WTC11 (cell line): Measurements from ENCODE around the gene OR8J1. TPM values are rescaled to one million over a fixed set of nuclear protein-coding genes. Genes with fewer than 3 reads are reported as not detected.
"Not testable (repeated sequence)": the region's sequence is repeated elsewhere in the genome, so short reads cannot be mapped to it uniquely, and the experiment has no call there.

Experiments used
- ATAC-seq: fragments of 200-7000 bp; cut with Tn5 transposase; 2 replicates; pipeline ENCODE4 v1.10.0; 2021; ENCODE audit warnings: mild to moderate bottlenecking, moderate library complexity
- CTCF ChIA-PET: fragments of 300-600 bp; sonication (Branson Sonifier 250); formaldehyde crosslinking; loops from one replicate; lab custom pipeline; 2021; ENCODE audit warnings: antibody characterized with exemption; lab: Charles Lee
- POLR2A ChIA-PET: fragments of 350-600 bp; sonication (Branson Sonifier 250); formaldehyde crosslinking; loops from one replicate; lab custom pipeline; 2021; ENCODE audit warnings: antibody characterized with exemption; lab: Charles Lee
- DNase-seq: peaks from one replicate; pipeline ENCODE4 v3.0.0; 2021; ENCODE audit warnings: low spot score
- H3K27ac Mint-ChIP-seq: 2 replicates; pipeline ENCODE4 v1.8.0; 2021; ENCODE audit warnings: mixed read lengths
- H3K27me3 Mint-ChIP-seq: 2 replicates; pipeline ENCODE4 v1.8.0; 2021; ENCODE audit warnings: low read depth, mild to moderate bottlenecking, moderate library complexity, mixed read lengths
- H3K36me3 Mint-ChIP-seq: 2 replicates; pipeline ENCODE4 v1.8.0; 2021; ENCODE audit warnings: mixed read lengths
- H3K4me1 Mint-ChIP-seq: 2 replicates; pipeline ENCODE4 v1.8.0; 2022; ENCODE audit warnings: mixed read lengths
- H3K4me3 Mint-ChIP-seq: 2 replicates; pipeline ENCODE4 v1.8.0; 2021; ENCODE audit warnings: mild to moderate bottlenecking, moderate library complexity, mixed read lengths
- H3K9me3 Mint-ChIP-seq: 2 replicates; pipeline ENCODE4 v1.8.0; 2021; ENCODE audit warnings: mixed read lengths
- AFF4 ChIP-seq: sonication (generic); formaldehyde crosslinking; IDR thresholded peaks from 2 replicates; pipeline ENCODE4 v1.8.1; 2023; ENCODE audit warnings: mild to moderate bottlenecking, missing genetic modification reagents, borderline replicate concordance
- ATF3 ChIP-seq: sonication (generic); formaldehyde crosslinking; conservative IDR thresholded peaks from 2 replicates; pipeline ENCODE4 v1.8.1; 2022; ENCODE audit warnings: mild to moderate bottlenecking, missing genetic modification reagents
- E2F5 ChIP-seq: sonication (generic); formaldehyde crosslinking; IDR thresholded peaks from 2 replicates; pipeline ENCODE4 v1.8.1; 2022; ENCODE audit warnings: mild to moderate bottlenecking, moderate library complexity, missing genetic modification reagents
- ESRRA ChIP-seq: sonication (generic); formaldehyde crosslinking; IDR thresholded peaks from 2 replicates; pipeline ENCODE4 v1.8.1; 2022; ENCODE audit warnings: mild to moderate bottlenecking, missing genetic modification reagents, borderline replicate concordance
- ETV6 ChIP-seq: sonication (generic); formaldehyde crosslinking; IDR thresholded peaks from 2 replicates; pipeline ENCODE4 v1.8.1; 2022; ENCODE audit warnings: mild to moderate bottlenecking, missing genetic modification reagents
- GRHL2 ChIP-seq: fragments of 250-450 bp; sonication (Bioruptor Pico); IDR thresholded peaks from 2 replicates; pipeline ENCODE4 v1.8.0; 2022; ENCODE audit warnings: mild to moderate bottlenecking, moderate library complexity; ENCODE audit not compliant: insufficient replicate concordance, severe bottlenecking
- NFYB ChIP-seq: sonication (generic); formaldehyde crosslinking; conservative IDR thresholded peaks from 2 replicates; pipeline ENCODE4 v1.8.0; 2022; ENCODE audit warnings: low read depth, missing genetic modification reagents
- SMAD4 ChIP-seq: sonication (generic); formaldehyde crosslinking; IDR thresholded peaks from 2 replicates; pipeline ENCODE4 v1.8.0; 2022; ENCODE audit warnings: mild to moderate bottlenecking, missing genetic modification reagents
- TEAD1 ChIP-seq: sonication (generic); formaldehyde crosslinking; IDR thresholded peaks from 2 replicates; pipeline ENCODE4 v1.8.0; 2022; ENCODE audit warnings: mild to moderate bottlenecking, missing genetic modification reagents
- TEAD4 ChIP-seq: sonication (generic); formaldehyde crosslinking; IDR thresholded peaks from 2 replicates; pipeline ENCODE4 v1.8.0; 2022; ENCODE audit warnings: mild to moderate bottlenecking, missing genetic modification reagents
- ZNF121 ChIP-seq: sonication (generic); formaldehyde crosslinking; IDR thresholded peaks from 2 replicates; pipeline ENCODE4 v1.8.0; 2023; ENCODE audit warnings: missing genetic modification reagents
- ZNF317 ChIP-seq: sonication (generic); formaldehyde crosslinking; IDR thresholded peaks from 2 replicates; pipeline ENCODE4 v1.8.1; 2023; ENCODE audit warnings: low read depth, mild to moderate bottlenecking, moderate library complexity, missing genetic modification reagents, borderline replicate concordance
- ZNF396 ChIP-seq: fragments of 250-450 bp; sonication (Bioruptor Pico); IDR thresholded peaks from 2 replicates; pipeline ENCODE4 v1.8.0; 2021; ENCODE audit warnings: mild to moderate bottlenecking, moderate library complexity, borderline replicate concordance
- total RNA-seq: library from RNA; stranded (reverse); gene quantifications from 3 replicates; pipeline ENCODE4 v1.2.3, GENCODE V29; 2021
- TF ChIP-seq, protein P1 (sequence below): sonication (generic); formaldehyde crosslinking; IDR thresholded peaks from 2 replicates; pipeline ENCODE4 v1.8.1; 2023; ENCODE audit warnings: mild to moderate bottlenecking, missing genetic modification reagents, moderate library complexity

OR8J1 gene
- total RNA-seq, 1 experiment from 2014 or later, result not detected

- H3K4me3 Mint-ChIP-seq, result no peak overlapping the region
- CTCF ChIA-PET, result interaction anchor here (0.6 to 1.0 kb wide), 2 partner anchors 11 to 20 kb away, joined by 3 read pairs; no protein-coding TSS in a partner anchor
- H3K27ac Mint-ChIP-seq, result no peak overlapping the region
- H3K9me3 Mint-ChIP-seq, result peaks cover 8% of the 10 kb centered on the region
- DNase-seq, result no peak
- ATAC-seq, result peak; percentile 81
- peaks cover under 1% of the 10 kb centered on the region for H3K36me3 Mint-ChIP-seq
- POLR2A ChIA-PET, result no interaction called here
- H3K4me1 Mint-ChIP-seq, result no peaks in the 10 kb centered on the region
- TF ChIP-seq ZNF121 (CRISPR knock-in tag), result no peak
- TF ChIP-seq ZNF396 (CRISPR knock-in tag), result no peak
- TF ChIP-seq TEAD1 (CRISPR knock-in tag), result no peak
- TF ChIP-seq ETV6 (CRISPR knock-in tag), result no peak
- TF ChIP-seq, all 79 proteins: peak for 0
- no peaks in the 10 kb centered on the region; the same call in 1 of the 2 replicates for H3K27me3 Mint-ChIP-seq
Measured at GRCh38 chr11:56396047-56396446, 42.0 kb downstream of the OR8J1 start.

DNA sequence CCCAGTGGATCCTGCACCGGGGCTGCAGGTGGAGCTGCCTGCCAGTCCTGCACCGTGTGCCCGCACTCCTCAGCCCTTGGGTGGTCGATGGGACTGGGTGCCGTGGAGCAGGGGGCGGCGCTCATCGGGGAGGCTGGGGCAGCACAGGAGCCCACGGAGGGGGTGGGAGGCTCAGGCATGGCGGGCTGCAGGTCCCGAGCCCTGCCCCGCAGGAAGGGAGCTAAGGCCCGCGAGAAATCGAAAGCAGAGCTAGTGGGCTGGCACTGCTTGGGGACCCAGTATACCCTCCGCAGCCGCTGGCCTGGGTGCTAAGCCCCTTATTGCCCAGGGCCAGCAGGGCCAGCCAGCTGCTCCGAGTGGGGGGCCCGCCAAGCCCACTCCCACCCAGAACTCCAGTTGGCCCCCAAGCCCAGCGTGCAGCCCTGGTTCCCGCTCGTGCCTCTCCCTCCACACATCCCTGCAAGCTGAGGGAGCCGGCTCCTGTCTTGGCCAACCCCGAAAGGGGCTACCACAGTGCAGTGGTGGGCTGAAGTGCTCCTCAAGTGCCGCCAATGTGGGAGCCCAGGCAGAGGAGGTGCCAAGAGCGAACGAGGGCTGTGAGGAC lies 47.9 kb downstream of the OR8J1 start:
- ATAC-seq, H3K27me3 Mint-ChIP-seq, H3K36me3 Mint-ChIP-seq, DNase-seq, CTCF ChIA-PET, H3K4me1 Mint-ChIP-seq, POLR2A ChIA-PET, H3K27ac Mint-ChIP-seq, H3K4me3 Mint-ChIP-seq: not testable (repeated sequence)
- peaks cover 24% of the 10 kb centered on the region for H3K9me3 Mint-ChIP-seq

DNA sequence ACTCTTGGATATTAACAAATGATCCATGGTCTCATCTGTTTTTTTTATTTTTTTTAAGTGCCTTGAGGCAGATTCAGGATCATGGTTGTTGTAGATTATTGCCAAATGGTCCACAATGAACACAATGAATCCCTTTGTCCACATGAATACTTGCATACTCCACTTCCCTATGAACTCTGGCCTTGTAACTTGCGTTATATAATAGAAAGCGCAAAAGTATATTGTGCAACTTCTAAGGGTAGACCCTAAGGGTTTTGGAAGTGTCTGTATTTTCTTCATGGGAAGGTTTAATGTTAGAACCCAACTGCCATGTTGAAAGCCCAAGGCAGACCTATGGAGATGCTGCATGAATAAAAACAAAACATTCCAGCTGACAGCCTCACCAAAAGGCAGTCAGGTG lies 50.3 kb downstream of the OR8J1 start:
- TF ChIP-seq E2F5 (CRISPR knock-in tag), result no peak
- no peak for TF ChIP-seq GRHL2 (CRISPR knock-in tag)
- no peak for TF ChIP-seq SMAD4 (CRISPR knock-in tag)
- no peak for TF ChIP-seq ATF3 (CRISPR knock-in tag)
- no peak for TF ChIP-seq ZNF317 (CRISPR knock-in tag)
- ChIA-PET POLR2A (no interaction called here), CTCF (no interaction called here)
- no peak overlapping the region for H3K4me3 Mint-ChIP-seq
- no peak for ATAC-seq
- peaks cover 5% of the 10 kb centered on the region for H3K36me3 Mint-ChIP-seq
- no peak for DNase-seq
- H3K27ac Mint-ChIP-seq, result no peak overlapping the region
- peaks cover 45% of the 10 kb centered on the region for H3K9me3 Mint-ChIP-seq
- H3K4me1 Mint-ChIP-seq, result no peaks in the 10 kb centered on the region
- no peaks in the 10 kb centered on the region; the same call in 1 of the 2 replicates for H3K27me3 Mint-ChIP-seq

- Mint-ChIP-seq H3K9me3 (peaks cover 40% of the 10 kb centered on the region), H3K27me3 (no peaks in the 10 kb centered on the region)
- ATAC-seq, result no peak
Measured at GRCh38 chr11:56410801-56411200, 56.7 kb downstream of the OR8J1 start.

More at GRCh38 chr11:56410801-56411200, 56.7 kb downstream of the OR8J1 start:
- DNase-seq, result no peak
- Mint-ChIP-seq H3K4me1 (no peaks in the 10 kb centered on the region), H3K27ac (no peak overlapping the region), H3K4me3 (no peak overlapping the region), H3K36me3 (no peaks in the 10 kb centered on the region; the same call in 1 of the 2 replicates)
- POLR2A ChIA-PET, result no interaction called here
- no peak for TF ChIP-seq ETV6 (CRISPR knock-in tag)
- TF ChIP-seq NFYB (CRISPR knock-in tag), result no peak
- TF ChIP-seq SMAD4 (CRISPR knock-in tag), result no peak
- TF ChIP-seq, protein P1, sequence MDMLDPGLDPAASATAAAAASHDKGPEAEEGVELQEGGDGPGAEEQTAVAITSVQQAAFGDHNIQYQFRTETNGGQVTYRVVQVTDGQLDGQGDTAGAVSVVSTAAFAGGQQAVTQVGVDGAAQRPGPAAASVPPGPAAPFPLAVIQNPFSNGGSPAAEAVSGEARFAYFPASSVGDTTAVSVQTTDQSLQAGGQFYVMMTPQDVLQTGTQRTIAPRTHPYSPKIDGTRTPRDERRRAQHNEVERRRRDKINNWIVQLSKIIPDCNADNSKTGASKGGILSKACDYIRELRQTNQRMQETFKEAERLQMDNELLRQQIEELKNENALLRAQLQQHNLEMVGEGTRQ (CRISPR knock-in tag), result no peak
- TF ChIP-seq AFF4 (CRISPR knock-in tag), result no peak
- no peak for TF ChIP-seq ESRRA (CRISPR knock-in tag)
- TF ChIP-seq ZNF317 (CRISPR knock-in tag), result no peak
- TF ChIP-seq TEAD4 (CRISPR knock-in tag), result no peak
- CTCF ChIA-PET, result no interaction called here
